Fibroblast of the aortic adventitia (primary cell): Measurements from ENCODE around the gene TLNRD1. TPM values are rescaled to one million over a fixed set of nuclear protein-coding genes. Genes with fewer than 3 reads are reported as not detected.

ENCODE experiments used
- DNase-seq: peaks from one replicate; pipeline ENCODE4 v3.0.0-alpha.2; 2010; ENCODE audit warnings: low read depth
- H3K4me3 ChIP-seq: 2 replicates; pipeline ENCODE4 v1.5.1; 2011; ENCODE audit warnings: low read depth, mild to moderate bottlenecking, control low read depth, low read length, moderate library complexity
- total RNA-seq: library from RNA; depleted of rRNA; stranded (reverse); fragments of >200 nt; gene quantifications from 2 replicates; pipeline ENCODE4 v1.2.3, GENCODE V29; 2012; ENCODE audit warnings: low replicate concordance
- TF ChIP-seq, protein P1 (sequence below): IDR thresholded peaks from 2 replicates; pipeline ENCODE4 v1.5.1; 2011; ENCODE audit warnings: mild to moderate bottlenecking, low read length, control low read depth, inconsistent platforms; ENCODE audit not compliant: insufficient read depth

Gene TLNRD1
- total RNA-seq, 1 donor: 9.3 TPM

DNA sequence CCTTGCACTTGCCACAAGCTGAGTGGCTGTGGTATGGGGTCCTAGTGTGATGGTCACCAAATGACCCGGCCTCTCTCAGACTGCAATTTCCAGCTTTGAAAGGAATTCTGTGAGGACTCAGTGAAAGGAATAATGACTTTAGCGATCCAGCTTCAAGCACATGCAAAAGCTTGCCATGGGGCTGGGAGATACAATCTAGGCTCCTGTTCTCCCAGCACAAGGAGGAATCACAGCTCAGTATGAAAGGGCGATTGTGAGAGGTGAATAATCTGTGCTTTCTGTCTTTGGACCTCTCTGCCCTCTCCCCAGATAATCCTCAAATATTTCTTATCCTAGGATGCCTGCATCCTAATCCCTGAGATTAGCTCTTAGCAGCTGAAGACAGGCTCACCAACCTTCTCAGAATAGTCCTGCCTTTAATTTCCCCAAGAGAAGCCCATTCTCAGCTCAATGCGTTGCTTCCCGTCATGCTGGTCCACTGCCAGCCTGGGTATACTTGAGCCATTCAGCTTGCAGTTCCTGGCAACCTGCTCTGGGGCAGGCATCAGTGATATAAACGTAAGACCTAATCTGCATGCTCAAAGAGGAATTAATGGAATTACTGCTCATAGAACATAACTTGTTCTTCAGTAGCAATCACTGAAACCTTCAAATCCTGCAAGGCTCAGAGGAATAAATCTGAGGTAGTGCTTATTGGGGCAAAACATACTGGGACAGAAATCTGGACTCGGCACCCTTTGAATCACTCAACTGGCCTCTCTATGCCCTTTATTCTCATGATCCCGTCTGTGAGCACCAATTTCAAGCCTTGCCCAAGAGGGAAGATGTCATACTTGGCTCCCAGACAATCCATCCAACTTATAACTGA is 15.1 kb downstream of the TLNRD1 start:
- TF ChIP-seq, protein P1, sequence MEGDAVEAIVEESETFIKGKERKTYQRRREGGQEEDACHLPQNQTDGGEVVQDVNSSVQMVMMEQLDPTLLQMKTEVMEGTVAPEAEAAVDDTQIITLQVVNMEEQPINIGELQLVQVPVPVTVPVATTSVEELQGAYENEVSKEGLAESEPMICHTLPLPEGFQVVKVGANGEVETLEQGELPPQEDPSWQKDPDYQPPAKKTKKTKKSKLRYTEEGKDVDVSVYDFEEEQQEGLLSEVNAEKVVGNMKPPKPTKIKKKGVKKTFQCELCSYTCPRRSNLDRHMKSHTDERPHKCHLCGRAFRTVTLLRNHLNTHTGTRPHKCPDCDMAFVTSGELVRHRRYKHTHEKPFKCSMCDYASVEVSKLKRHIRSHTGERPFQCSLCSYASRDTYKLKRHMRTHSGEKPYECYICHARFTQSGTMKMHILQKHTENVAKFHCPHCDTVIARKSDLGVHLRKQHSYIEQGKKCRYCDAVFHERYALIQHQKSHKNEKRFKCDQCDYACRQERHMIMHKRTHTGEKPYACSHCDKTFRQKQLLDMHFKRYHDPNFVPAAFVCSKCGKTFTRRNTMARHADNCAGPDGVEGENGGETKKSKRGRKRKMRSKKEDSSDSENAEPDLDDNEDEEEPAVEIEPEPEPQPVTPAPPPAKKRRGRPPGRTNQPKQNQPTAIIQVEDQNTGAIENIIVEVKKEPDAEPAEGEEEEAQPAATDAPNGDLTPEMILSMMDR: no peak
- no peak overlapping the region for H3K4me3 ChIP-seq
- DNase-seq: peak; percentile 58

DNA sequence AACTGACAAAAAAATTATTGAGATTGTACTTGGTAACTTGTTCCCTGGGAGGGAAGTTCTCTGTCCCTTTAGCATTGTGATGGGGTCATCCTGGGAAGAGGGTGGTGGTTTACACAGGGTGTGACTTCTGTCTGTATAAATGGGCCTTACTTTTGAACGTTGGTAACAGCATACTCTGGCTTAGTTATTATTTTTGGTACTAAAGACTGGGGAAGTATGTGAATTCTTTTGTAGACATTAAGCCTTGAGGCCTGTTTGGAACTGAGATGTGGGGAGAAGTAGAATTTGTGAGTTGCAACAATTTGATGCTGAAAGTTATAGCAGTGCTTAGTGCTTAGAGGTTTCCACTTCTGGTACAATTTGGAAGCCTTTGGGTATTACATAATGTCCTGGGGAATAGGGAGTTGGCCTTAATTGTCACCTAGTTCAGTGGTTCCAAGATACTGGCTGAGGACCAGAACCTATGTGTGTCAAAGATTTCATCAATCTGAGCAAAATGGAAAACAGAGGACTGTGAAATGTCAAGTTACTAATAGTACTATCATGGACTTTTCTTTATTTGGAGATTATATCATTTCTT is 15.9 kb downstream of the TLNRD1 start:
- H3K4me3 ChIP-seq: no peak overlapping the region
- DNase-seq: no peak
- TF ChIP-seq, protein P1: no peak

DNA sequence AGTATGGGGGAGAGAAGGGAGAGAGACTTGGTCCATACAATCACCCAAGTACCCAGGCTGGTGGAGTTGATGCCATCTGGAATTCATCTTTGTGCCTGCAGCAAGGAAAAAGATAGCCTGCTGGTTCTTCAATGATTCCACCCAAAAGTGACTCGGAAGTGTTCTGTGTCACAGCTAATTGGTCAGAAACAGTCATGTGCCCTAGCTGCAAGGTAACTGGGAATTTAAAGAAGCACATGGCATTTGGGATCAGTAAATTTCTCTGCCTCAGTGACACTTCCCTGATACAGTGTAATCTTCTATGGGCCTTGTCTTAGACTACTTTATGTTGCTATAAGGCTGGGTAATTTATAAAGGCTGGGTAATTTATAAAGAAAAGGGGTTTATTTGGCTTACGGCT is 17.5 kb downstream of the TLNRD1 start:
- no peak overlapping the region for H3K4me3 ChIP-seq
- DNase-seq: no peak
- TF ChIP-seq, protein P1: no peak

DNA sequence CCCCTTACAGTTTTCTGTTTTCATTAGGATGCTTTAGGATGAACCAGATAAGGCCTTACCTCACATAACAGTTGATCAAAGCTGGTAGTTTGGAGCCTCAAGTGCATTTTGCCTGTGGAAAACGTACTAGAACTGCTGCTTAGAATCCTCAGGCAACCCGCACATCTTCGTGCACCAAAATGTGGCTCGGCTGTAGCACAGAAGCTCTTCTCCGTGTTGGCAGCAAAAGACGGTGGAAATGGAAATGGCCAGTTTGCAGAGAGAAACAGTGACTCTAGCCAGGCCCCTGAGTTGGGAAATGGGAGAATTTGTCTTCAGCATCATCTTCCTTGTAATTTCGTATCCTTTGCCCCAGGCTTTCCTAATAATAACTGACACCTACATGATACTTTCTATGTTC is 20.6 kb downstream of the TLNRD1 start:
- DNase-seq: no peak
- no peak overlapping the region for H3K4me3 ChIP-seq
- TF ChIP-seq, protein P1: no peak

DNA sequence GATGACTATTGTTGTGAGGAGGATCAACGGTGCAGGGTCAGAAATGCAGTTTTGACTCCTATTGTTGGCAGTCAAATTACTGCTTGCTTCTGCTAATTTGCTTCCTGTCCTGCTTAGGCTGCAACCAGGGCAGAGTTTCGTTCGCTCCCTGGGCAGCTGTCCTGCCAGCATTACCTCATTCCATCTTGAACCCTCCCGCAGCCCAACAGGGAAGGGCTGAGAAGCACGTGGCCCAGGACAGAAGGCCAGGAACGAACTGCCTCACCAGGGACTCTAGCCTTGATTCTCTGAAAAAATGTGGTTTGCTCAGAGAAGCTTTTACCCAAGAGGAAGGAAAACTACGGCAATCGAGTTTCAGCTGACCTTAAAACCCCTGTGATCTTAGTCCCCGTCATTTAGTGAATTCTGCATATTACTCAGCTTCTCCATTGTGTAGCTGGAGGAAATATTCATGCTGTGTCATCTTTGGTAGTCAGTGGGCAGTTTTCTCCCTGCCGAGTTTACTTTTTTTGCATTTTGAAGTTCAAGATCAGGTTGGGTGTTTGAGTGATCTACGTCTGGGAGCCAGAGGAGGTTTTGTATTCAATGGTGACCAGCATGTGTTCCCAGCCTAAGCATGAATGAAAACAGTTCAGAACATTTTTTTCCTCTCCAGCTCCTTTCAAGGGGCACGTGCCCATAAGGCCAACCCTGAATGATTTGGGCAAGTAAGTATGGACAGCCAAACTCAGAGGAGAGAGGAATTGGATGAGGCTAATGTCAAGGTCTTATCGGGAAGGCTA is 23.0 kb downstream of the TLNRD1 start:
- DNase-seq: peak; percentile 82
- TF ChIP-seq, protein P1: no peak
- H3K4me3 ChIP-seq: no peak overlapping the region

DNA sequence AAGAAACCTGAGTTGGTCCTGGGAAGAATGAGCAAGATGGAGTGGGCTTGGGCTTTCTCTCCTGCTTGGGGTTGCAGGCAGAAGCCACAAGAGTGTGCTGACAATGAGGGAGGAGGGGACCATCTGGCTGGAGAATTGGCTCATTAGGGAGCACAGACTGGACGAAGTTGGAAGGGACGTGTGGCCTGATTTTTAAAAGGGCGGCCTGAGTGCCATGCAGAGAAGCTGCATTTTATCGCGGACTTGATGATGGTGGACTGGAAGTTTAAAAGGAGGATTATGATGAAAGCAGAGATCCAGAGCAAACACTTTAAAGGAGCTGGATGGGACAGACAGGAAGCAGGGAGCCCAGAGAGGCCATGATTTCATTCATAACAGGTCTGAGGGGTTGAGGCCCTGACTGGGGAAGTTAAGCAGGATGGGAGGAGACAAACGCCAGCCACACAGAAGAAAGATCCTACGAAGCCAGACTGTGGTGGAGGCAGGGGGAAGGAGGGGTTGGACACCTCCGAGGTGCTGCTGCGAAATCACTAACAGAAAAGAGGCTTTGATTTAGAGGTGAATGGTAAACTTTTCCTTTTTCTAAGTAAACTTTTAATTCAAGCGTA is 23.6 kb downstream of the TLNRD1 start:
- TF ChIP-seq, protein P1: no peak
- DNase-seq: no peak
- no peak overlapping the region for H3K4me3 ChIP-seq
